ENCODE measurements around the gene MAP1S. TPM values are rescaled to one million over a fixed set of nuclear protein-coding genes. Genes with fewer than 3 reads are reported as not detected.

The MAP1S gene
- total and polyA plus RNA-seq, 11 donors: 17.1 to 47.9 (median 22.7) TPM

- Histone ChIP-seq H3K4me3 (no peak overlapping the region), H3K9me3 (no peaks in the 10 kb centered on the region), H3K36me3 (no peaks in the 10 kb centered on the region), H3K4me1 (peaks cover 0 to 44% (median 0%) of the 10 kb centered on the region in 12 donors), H3K27ac (no peak overlapping the region), H3K27me3 (no peaks in the 10 kb centered on the region)
- 79 to 90% (median 84%) methylated on average over 4 to 5 of the region's 5 CpGs for WGBS, 4 donors
- ATAC-seq (no peak), DNase-seq (no peak)
- intact Hi-C loops (cut with DNase I): no loop called here
- TF ChIP-seq POLR2A (IDR thresholded peaks at IDR 0.05): no peak
- TF ChIP-seq, protein P1, sequence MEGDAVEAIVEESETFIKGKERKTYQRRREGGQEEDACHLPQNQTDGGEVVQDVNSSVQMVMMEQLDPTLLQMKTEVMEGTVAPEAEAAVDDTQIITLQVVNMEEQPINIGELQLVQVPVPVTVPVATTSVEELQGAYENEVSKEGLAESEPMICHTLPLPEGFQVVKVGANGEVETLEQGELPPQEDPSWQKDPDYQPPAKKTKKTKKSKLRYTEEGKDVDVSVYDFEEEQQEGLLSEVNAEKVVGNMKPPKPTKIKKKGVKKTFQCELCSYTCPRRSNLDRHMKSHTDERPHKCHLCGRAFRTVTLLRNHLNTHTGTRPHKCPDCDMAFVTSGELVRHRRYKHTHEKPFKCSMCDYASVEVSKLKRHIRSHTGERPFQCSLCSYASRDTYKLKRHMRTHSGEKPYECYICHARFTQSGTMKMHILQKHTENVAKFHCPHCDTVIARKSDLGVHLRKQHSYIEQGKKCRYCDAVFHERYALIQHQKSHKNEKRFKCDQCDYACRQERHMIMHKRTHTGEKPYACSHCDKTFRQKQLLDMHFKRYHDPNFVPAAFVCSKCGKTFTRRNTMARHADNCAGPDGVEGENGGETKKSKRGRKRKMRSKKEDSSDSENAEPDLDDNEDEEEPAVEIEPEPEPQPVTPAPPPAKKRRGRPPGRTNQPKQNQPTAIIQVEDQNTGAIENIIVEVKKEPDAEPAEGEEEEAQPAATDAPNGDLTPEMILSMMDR (IDR thresholded peaks at IDR 0.05): no peak
Observed at GRCh38 chr19:17754634-17755442, 35.6 kb downstream of the MAP1S start.

GRCh38 chr19:17755443-17755890 lies 36.2 kb downstream of the MAP1S start:
- ATAC-seq: no peak
- H3K9me3 ChIP-seq: no peaks in the 10 kb centered on the region

GRCh38 chr19:17755977-17756670 lies 36.8 kb downstream of the MAP1S start:
- 40 to 50% (median 45%) methylated on average over 11 to 12 of the region's 12 CpGs for WGBS, 4 donors
- no peaks in the 10 kb centered on the region for H3K9me3 ChIP-seq
- peaks cover 0 to 32% (median 0%) of the 10 kb centered on the region in 12 donors for H3K4me1 ChIP-seq
- intact Hi-C loops (cut with DNase I): no loop called here
- DNase-seq (peak in 2 of 5 donors; percentile 46 to 67), ATAC-seq (peak in 2 of 4 donors; percentile 25 to 35)
- H3K27ac ChIP-seq: no peak overlapping the region
- H3K27me3 ChIP-seq: no peaks in the 10 kb centered on the region
- no peak for TF ChIP-seq POLR2A (IDR thresholded peaks at IDR 0.05)
- TF ChIP-seq, protein P1 (IDR thresholded peaks at IDR 0.05): no peak
- H3K4me3 ChIP-seq: no peak overlapping the region
- no peaks in the 10 kb centered on the region for H3K36me3 ChIP-seq

More at GRCh38 chr19:17755443-17755890, 36.2 kb downstream of the MAP1S start:
- TF ChIP-seq, protein P1 (IDR thresholded peaks at IDR 0.05): no peak
- no peak for TF ChIP-seq POLR2A (IDR thresholded peaks at IDR 0.05)
- Histone ChIP-seq H3K4me3 (no peak overlapping the region), H3K27me3 (no peaks in the 10 kb centered on the region), H3K27ac (no peak overlapping the region), H3K36me3 (no peaks in the 10 kb centered on the region), H3K4me1 (peaks cover 0 to 37% (median 0%) of the 10 kb centered on the region in 12 donors)
- DNase-seq: no peak
- intact Hi-C loops (cut with DNase I): no loop called here
- WGBS, 4 donors: 67 to 100% (median 85%) methylated on average over 1 of the region's 1 CpG

DNA sequence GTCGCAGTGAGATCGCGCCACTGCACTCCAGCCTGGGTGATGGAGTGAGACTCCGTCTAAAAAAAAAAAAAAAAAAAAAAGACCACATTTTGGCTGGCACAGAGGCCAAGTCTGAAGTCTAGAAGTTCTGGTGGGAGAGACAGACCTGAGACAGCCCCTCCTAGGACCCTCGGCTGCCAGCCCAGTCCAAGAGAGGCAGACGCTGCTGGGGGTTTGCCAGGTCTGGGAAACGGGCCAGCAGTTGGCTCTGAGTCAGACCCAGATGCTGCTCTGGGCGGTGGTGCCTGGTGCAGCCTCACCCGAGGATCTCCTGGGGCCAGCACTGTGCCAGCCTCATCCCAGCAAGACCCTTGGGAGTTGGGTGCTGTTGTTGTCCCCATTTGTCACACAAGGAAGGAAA lies 37.8 kb downstream of the MAP1S start:
- peak; percentile 71 to 93 (median 89) for ATAC-seq
- Histone ChIP-seq H3K27me3 (no peaks in the 10 kb centered on the region), H3K36me3 (no peaks in the 10 kb centered on the region), H3K4me1 (peaks cover 0 to 24% (median 0%) of the 10 kb centered on the region in 12 donors), H3K9me3 (no peaks in the 10 kb centered on the region), H3K27ac (no peak overlapping the region), H3K4me3 (no peak overlapping the region)
- TF ChIP-seq, protein P1 (IDR thresholded peaks at IDR 0.05): no peak
- no peak for TF ChIP-seq POLR2A (IDR thresholded peaks at IDR 0.05)
- peak; percentile 52 to 78 (median 70) for DNase-seq
- 22 to 35% (median 30%) methylated on average over 9 of the region's 9 CpGs for WGBS, 4 donors
- intact Hi-C loops (cut with DNase I): no loop called here

All from heart left ventricle (tissue), 16 donors.